ENCODE results near the gene CDC25C. TPM values are rescaled to one million over a fixed set of nuclear protein-coding genes. Genes with fewer than 3 reads are reported as not detected.

CDC25C gene
- total RNA-seq, 1 experiment from 2014 or later, result 22.7 TPM

DNA sequence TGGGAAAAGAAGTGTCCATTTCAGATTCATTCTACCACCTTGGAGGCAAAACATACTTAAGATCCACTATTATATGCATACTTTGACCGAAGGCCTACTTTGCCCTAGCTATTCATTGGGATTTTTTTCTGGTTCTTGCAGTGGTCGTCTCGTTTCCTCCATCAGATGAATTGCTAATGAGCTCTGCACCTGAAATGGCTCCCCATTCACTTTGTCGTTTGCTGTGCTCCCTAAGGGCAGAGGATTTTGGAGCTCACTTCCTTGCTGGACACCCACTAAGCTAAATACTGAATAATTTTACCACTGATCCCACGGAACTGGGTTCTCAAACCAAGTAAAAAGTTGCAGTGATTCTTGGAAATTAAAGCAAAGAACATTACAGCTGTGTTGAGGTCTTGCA lies 22.8 kb upstream of the CDC25C start:
- H3K27me3 ChIP-seq (replicated peaks; ENCODE audit: control insufficient read depth, insufficient read depth, low read length), result no peaks in the 10 kb centered on the region
- BruUV-seq (replicated peaks), result no TSS peak
- TF ChIP-seq, protein P1, sequence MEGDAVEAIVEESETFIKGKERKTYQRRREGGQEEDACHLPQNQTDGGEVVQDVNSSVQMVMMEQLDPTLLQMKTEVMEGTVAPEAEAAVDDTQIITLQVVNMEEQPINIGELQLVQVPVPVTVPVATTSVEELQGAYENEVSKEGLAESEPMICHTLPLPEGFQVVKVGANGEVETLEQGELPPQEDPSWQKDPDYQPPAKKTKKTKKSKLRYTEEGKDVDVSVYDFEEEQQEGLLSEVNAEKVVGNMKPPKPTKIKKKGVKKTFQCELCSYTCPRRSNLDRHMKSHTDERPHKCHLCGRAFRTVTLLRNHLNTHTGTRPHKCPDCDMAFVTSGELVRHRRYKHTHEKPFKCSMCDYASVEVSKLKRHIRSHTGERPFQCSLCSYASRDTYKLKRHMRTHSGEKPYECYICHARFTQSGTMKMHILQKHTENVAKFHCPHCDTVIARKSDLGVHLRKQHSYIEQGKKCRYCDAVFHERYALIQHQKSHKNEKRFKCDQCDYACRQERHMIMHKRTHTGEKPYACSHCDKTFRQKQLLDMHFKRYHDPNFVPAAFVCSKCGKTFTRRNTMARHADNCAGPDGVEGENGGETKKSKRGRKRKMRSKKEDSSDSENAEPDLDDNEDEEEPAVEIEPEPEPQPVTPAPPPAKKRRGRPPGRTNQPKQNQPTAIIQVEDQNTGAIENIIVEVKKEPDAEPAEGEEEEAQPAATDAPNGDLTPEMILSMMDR (IDR thresholded peaks at IDR 0.05; ENCODE audit: insufficient read depth in 1 of 2, low read depth in 1 of 2, low read length in 1 of 2, severe bottlenecking in 1 of 2, unreplicated experiment in 1 of 2), result no peak
- intact Hi-C loops (cut with micrococcal nuclease; ENCODE audit: unreplicated experiment), result no loop called here
- no peaks in the 10 kb centered on the region for H3K27me3 Mint-ChIP-seq (ENCODE audit: insufficient read depth, unreplicated experiment)
- H3K9me3 ChIP-seq, result no peaks in the 10 kb centered on the region
- peaks cover 23% of the 10 kb centered on the region for H3K36me3 Mint-ChIP-seq (ENCODE audit: insufficient read depth, unreplicated experiment)
- peak overlapping the region; percentile 78 for H3K4me3 ChIP-seq (ENCODE audit: low read depth, low read length)
- H3K4me3 Mint-ChIP-seq (ENCODE audit: unreplicated experiment), result peak overlapping the region; percentile 91
- POLR2A ChIA-PET, result interaction anchor here (0.6 to 2.7 kb wide), 4 partner anchors 17 to 141 kb away, joined by 3 to 34 read pairs (median 4); partner anchors contain the start of genes CDC23, CDC25C and FAM53C
- no peaks in the 10 kb centered on the region for H3K36me3 ChIP-seq (ENCODE audit: control insufficient read depth, insufficient read depth, low read length)
- no peaks in the 10 kb centered on the region for H3K9me3 Mint-ChIP-seq (ENCODE audit: unreplicated experiment)
- peaks cover 17% of the 10 kb centered on the region for H3K4me1 Mint-ChIP-seq (ENCODE audit: low read depth, unreplicated experiment)
- H3K27ac Mint-ChIP-seq (ENCODE audit: unreplicated experiment), result peak overlapping the region; percentile 92
- no peak for DNase-seq
- CTCF ChIA-PET, result interaction anchor here (0.8 to 1.8 kb wide), 5 partner anchors 16 to 132 kb away, joined by 5 to 20 read pairs (median 6); partner anchors contain the start of genes CDC25C and FAM53C
- peaks cover 12% of the 10 kb centered on the region; the same call in 1 of the 2 replicates for H3K4me1 ChIP-seq

DNA sequence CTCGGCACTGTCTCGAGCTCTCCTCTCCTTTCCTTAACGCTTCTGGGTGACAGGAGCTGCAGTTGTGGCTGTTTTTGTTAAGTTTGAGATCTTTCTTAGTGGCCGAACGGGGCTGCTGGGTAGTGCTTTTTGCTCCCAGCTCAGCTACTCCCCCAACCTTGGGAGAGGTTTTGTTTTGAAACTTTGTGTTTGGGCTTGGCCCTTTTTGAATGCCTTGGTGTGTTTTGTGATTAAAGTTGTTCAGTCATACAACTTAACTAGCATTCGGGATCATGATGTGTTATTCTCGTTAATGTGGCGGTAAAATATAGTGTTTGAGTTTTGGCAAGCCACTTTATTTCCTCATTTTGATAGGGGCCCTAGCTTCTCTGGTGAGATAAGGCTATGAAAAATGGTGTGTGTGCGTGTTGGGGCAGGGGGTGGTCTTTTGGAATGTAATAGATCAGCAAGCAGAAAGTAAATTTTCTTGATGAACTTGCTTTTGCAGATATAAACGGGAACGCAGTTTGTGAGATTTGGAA lies 22.0 kb upstream of the CDC25C start:
- peaks cover 23% of the 10 kb centered on the region for H3K36me3 Mint-ChIP-seq (ENCODE audit: insufficient read depth, unreplicated experiment)
- H3K4me3 ChIP-seq (ENCODE audit: low read depth, low read length), result peak overlapping the region; percentile 78
- BruUV-seq (replicated peaks), result TSS peak; percentile 40
- H3K27ac Mint-ChIP-seq (ENCODE audit: unreplicated experiment), result peak overlapping the region; percentile 92
- no peaks in the 10 kb centered on the region for H3K27me3 Mint-ChIP-seq (ENCODE audit: insufficient read depth, unreplicated experiment)
- H3K4me1 ChIP-seq, result peaks cover 12% of the 10 kb centered on the region; the same call in 1 of the 2 replicates
- DNase-seq, result no peak
- ChIA-PET CTCF (interaction anchor here (0.8 to 3.1 kb wide), 12 partner anchors 14 to 317 kb away, joined by 3 to 54 read pairs (median 4); partner anchors contain the start of genes CDC25C, FAM53C and KIF20A), POLR2A (interaction anchor here (0.8 to 2.7 kb wide), 6 partner anchors 14 to 190 kb away, joined by 3 to 34 read pairs (median 5); partner anchors contain the start of genes CDC23, CDC25C, ETF1 and FAM53C)
- H3K36me3 ChIP-seq (ENCODE audit: control insufficient read depth, insufficient read depth, low read length), result no peaks in the 10 kb centered on the region; the same call in 1 of the 2 replicates
- H3K27me3 ChIP-seq (replicated peaks; ENCODE audit: control insufficient read depth, insufficient read depth, low read length), result no peaks in the 10 kb centered on the region
- intact Hi-C loops (cut with micrococcal nuclease; ENCODE audit: unreplicated experiment), result no loop called here
- peak overlapping the region; percentile 91 for H3K4me3 Mint-ChIP-seq (ENCODE audit: unreplicated experiment)
- H3K9me3 ChIP-seq, result no peaks in the 10 kb centered on the region
- H3K9me3 Mint-ChIP-seq (ENCODE audit: unreplicated experiment), result no peaks in the 10 kb centered on the region
- H3K4me1 Mint-ChIP-seq (ENCODE audit: low read depth, unreplicated experiment), result peaks cover 17% of the 10 kb centered on the region
- TF ChIP-seq, protein P1 (IDR thresholded peaks at IDR 0.05; ENCODE audit: insufficient read depth in 1 of 2, low read depth in 1 of 2, low read length in 1 of 2, severe bottlenecking in 1 of 2, unreplicated experiment in 1 of 2), result no peak

DNA sequence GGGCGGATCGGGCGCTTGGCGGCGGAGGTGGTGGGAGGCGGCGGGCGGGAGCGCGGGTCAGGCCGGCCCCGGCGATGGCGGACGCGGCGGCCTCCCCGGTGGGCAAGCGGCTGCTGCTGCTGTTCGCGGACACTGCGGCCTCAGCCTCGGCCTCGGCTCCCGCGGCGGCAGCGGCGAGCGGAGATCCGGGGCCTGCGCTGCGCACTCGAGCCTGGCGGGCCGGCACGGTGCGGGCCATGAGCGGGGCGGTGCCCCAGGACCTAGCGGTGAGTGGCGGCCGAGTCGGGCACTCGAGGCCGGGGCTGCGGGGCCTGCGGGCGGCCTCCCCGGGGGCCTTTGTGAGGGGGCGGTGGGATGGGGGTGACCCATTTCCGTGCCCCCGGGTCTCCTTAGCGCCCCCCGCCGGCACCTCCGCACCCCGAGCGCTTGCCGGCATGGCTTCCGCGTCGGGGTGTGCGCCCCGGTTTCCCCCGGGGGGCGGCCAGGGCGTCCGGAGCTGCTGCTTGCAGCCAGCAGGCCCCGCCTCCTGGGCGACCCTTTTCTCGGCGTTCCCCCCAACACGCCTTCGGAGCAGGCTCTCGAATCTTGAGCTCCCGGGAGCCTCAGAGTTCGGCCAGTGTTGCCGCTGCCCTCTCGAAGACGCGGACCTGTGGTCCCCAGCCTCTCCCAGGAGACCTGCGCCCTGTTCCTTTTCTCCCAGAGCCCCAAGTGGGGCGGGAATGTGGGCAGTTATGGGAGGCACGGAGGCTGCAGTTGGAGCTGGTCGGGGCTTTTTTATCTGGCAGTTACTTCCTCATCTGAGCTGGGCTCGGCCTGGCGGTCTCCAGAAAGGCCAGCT lies 21.3 kb upstream of the CDC25C start:
- H3K4me1 Mint-ChIP-seq (ENCODE audit: low read depth, unreplicated experiment), result peaks cover 17% of the 10 kb centered on the region
- Histone ChIP-seq H3K36me3 (ENCODE audit: control insufficient read depth, insufficient read depth, low read length) (no peaks in the 10 kb centered on the region; the same call in 1 of the 2 replicates), H3K27me3 (replicated peaks; ENCODE audit: control insufficient read depth, insufficient read depth, low read length) (no peaks in the 10 kb centered on the region), H3K4me3 (ENCODE audit: low read depth, low read length) (peak overlapping the region; percentile 78), H3K9me3 (no peaks in the 10 kb centered on the region), H3K4me1 (peaks cover 12% of the 10 kb centered on the region; the same call in 1 of the 2 replicates)
- TF ChIP-seq, protein P1 (IDR thresholded peaks at IDR 0.05; ENCODE audit: insufficient read depth in 1 of 2, low read depth in 1 of 2, low read length in 1 of 2, severe bottlenecking in 1 of 2, unreplicated experiment in 1 of 2), result peak in 1 of 2 experiments; percentile 38
- peak; percentile 68 to 71 for DNase-seq
- H3K36me3 Mint-ChIP-seq (ENCODE audit: insufficient read depth, unreplicated experiment), result peaks cover 23% of the 10 kb centered on the region
- no peaks in the 10 kb centered on the region for H3K9me3 Mint-ChIP-seq (ENCODE audit: unreplicated experiment)
- ChIA-PET POLR2A (interaction anchor here (0.8 to 2.7 kb wide), 7 partner anchors 13 to 190 kb away, joined by 3 to 34 read pairs (median 5); partner anchors contain the start of genes CDC23, CDC25C, ETF1 and FAM53C), CTCF (interaction anchor here (0.5 to 3.1 kb wide), 30 partner anchors 10 to 318 kb away, joined by 3 to 54 read pairs (median 4); partner anchors contain the start of genes CDC23, CDC25C, EGR1 and FAM53C)
- intact Hi-C loops (cut with micrococcal nuclease; ENCODE audit: unreplicated experiment), result no loop called here
- H3K4me3 Mint-ChIP-seq (ENCODE audit: unreplicated experiment), result peak overlapping the region; percentile 91
- BruUV-seq (replicated peaks), result no TSS peak
- H3K27ac Mint-ChIP-seq (ENCODE audit: unreplicated experiment), result peak overlapping the region; percentile 92
- H3K27me3 Mint-ChIP-seq (ENCODE audit: insufficient read depth, unreplicated experiment), result no peaks in the 10 kb centered on the region

All from Caco-2 (cell line).